MV-4-11 (cell line): Measurements from ENCODE around the gene ORMDL2.
"Not testable (repeated sequence)": the region's sequence is repeated elsewhere in the genome, so short reads cannot be mapped to it uniquely, and the experiment has no call there.

Experiments
- DNase-seq: peaks from one replicate; lab custom pipeline; 2025; lab: John Stamatoyannopoulos, UW

The ORMDL2 gene

DNA sequence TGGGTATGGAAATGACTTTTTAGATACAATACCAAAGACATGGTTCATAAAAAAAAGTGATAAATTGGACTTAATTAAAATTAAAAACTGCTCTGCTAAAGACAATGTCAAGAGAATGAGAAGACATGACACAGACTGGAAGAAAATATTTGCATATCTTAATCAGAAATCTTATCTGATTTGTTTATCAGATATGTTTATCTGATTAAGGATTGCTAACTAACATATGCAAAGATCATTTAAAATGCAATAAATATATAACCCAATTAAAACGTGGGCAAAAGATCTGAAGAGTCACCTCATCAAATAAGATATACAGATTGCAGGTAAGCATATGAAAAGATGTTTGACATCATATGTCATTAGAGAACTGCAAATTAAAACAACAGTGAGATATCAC lies 34.9 kb downstream of the ORMDL2 start:
- DNase-seq, result no peak

DNA sequence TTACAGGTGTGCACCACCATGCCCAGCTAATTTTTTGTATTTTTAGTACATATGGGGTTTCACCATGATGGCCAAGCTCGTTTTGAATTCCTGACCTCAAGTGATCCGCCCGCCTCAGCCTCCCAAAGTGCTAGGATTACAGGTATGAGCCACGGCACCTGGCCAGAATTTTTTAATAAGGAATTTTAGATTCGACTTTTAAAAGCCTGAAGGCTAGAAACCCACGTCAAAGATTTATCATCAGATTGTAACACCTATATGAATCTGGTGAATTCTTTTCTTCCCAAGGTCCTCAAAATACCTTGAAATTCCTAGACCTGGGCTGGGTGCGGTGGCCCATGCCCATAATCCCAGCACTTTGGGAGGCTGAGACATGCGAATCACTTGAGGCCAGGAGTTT lies 43.6 kb downstream of the ORMDL2 start:
- DNase-seq, result no peak

DNA sequence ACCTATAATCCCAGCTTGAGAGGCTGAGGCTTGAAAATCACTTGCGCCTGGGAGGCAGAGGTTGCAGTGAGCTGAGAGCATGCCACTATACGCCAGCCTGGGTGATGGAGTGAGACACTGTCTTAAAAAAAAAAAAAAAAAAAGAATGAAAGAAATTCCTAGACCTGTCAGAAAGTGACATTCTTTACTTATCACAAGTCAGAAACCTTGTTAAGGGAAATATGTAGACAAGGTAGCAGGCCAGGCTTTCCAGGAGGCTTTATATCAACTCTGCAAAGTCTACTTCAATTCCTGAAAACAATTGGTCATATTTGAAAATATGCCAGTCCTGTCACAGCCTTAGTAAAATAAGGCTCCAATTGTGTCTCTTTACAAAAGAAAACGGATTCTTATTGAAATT lies 44.0 kb downstream of the ORMDL2 start:
- DNase-seq, result no peak

DNA sequence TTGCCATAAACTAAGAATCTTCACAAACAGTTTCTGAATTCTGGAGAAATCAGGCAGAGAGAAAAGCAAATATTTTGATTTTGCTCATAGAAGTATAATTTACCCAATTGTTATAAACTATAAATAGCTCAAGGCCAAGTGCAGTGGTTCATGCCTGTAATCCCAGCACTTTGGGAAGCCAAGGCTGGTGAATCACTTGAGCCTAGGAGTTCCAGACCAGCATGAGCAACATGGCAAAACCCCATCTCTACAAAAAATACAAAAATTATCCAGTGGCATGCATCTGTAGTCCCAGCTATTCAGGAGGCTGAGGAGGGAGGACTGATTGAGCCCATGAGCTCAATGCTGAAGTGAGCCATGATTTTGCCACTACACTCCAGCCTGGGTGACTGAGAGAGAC lies 44.4 kb downstream of the ORMDL2 start:
- no peak for DNase-seq

DNA sequence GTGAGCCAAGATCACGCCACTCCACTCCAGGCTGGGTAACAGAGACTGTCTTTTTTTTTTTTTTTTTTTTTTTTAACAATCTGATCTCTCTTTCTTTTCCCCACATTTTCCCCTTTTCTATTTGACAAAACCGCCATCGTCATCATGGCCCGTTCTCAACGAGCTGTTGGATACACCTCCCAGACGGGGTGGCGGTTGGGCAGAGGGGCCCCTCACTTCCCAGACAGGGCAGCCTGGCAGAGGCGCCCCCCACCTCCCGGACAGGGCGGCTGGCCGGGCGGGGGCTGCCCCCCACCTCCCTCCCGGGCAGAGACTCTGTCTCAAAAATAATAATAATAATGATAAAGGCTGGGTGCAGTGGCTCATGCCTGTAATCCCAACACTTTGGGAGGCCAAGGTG lies 45.1 kb downstream of the ORMDL2 start:
- DNase-seq, result not testable (repeated sequence)

DNA sequence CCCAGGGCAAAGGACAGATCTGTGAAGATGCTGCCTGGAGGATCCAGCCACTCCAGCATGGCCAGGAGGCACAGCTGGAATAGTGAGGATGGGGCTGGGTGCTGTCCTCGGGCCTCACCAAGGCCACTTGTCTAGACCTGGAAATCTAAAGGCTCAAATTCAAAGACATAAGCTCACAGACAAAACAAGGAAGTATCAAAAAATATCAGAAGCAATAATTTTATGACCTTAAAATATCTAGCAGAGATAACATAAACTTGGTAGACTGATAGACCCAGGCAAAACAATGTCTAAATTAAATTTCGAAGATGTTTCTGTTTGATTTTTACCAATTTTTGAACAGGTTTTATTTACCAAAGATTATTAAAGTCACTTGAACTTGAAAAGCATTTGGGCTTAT lies 47.5 kb downstream of the ORMDL2 start:
- DNase-seq, result no peak

DNA sequence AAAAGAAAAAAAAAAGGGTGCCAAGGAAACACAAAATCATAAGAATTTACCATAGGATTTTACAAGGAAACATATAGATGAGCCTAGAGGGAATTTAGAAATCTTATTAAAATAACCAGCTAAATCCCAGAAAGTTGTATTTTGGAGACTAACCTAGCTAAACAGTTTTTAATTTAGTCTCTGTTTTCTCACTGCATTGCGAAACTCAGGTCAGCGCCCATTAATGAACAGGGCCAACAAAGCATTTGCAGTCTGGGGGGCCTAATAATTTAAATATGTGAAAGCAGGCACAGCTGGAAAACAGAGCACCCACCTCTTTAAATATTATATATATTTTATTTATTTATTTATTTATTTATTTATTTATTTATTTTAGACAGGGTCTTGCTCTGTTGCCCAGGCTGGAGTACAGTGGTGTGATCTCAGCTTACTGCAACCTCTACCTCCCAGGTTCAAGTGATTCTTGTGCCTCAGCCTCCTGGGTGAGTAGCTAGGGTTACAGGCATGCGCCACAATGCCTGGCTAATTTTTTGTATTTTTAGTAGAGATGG lies 48.7 kb downstream of the ORMDL2 start:
- not testable (repeated sequence) for DNase-seq
